ENCODE measurements around the gene NSF.
"Not testable (repeated sequence)": the region's sequence is repeated elsewhere in the genome, so short reads cannot be mapped to it uniquely, and the experiment has no call there.

NSF gene

GRCh38 chr17:46756081-46756735 lies 165.7 kb downstream of the NSF start:
- in situ Hi-C loops (cut with HindIII; ENCODE audit: low sequenced_read_pairs) = no loop called here
- no peak for TF ChIP-seq CTCF (IDR thresholded peaks at IDR 0.05; ENCODE audit: low read depth, low read length, missing control alignments)
- H3K4me3 ChIP-seq (ENCODE audit: low read depth, low read length) = no peak overlapping the region
- no peak for DNase-seq (ENCODE audit: low read depth)

GRCh38 chr17:46756861-46757260 lies 166.4 kb downstream of the NSF start:
- TF ChIP-seq CTCF (IDR thresholded peaks at IDR 0.05; ENCODE audit: low read depth, low read length, missing control alignments) = no peak
- in situ Hi-C loops (cut with HindIII; ENCODE audit: low sequenced_read_pairs) = no loop called here
- H3K4me3 ChIP-seq (ENCODE audit: low read depth, low read length) = no peak overlapping the region
- DNase-seq (ENCODE audit: low read depth) = no peak

- DNase-seq (ENCODE audit: low read depth); in situ Hi-C loops (cut with HindIII; ENCODE audit: low sequenced_read_pairs); H3K4me3 ChIP-seq (ENCODE audit: low read depth, low read length): not testable (repeated sequence)
Measured at GRCh38 chr17:46757588-46757987, 167.1 kb downstream of the NSF start.

GRCh38 chr17:46758614-46759013 lies 168.1 kb downstream of the NSF start:
- no peak for TF ChIP-seq CTCF (IDR thresholded peaks at IDR 0.05; ENCODE audit: low read depth, low read length, missing control alignments)
- DNase-seq (ENCODE audit: low read depth) = no peak
- in situ Hi-C loops (cut with HindIII; ENCODE audit: low sequenced_read_pairs) = no loop called here
- no peak overlapping the region for H3K4me3 ChIP-seq (ENCODE audit: low read depth, low read length)

GRCh38 chr17:46759141-46759540 lies 168.7 kb downstream of the NSF start:
- H3K4me3 ChIP-seq (ENCODE audit: low read depth, low read length) = no peak overlapping the region
- no peak for DNase-seq (ENCODE audit: low read depth)
- in situ Hi-C loops (cut with HindIII; ENCODE audit: low sequenced_read_pairs) = no loop called here
- no peak for TF ChIP-seq CTCF (IDR thresholded peaks at IDR 0.05; ENCODE audit: low read depth, low read length, missing control alignments)

GRCh38 chr17:46763416-46763815 lies 172.9 kb downstream of the NSF start:
- no peak overlapping the region for H3K4me3 ChIP-seq (ENCODE audit: low read depth, low read length)
- TF ChIP-seq CTCF (IDR thresholded peaks at IDR 0.05; ENCODE audit: low read depth, low read length, missing control alignments) = no peak
- no peak for DNase-seq (ENCODE audit: low read depth)
- in situ Hi-C loops (cut with HindIII; ENCODE audit: low sequenced_read_pairs) = no loop called here

- in situ Hi-C loops (cut with HindIII; ENCODE audit: low sequenced_read_pairs) = no loop called here
- no peak for DNase-seq (ENCODE audit: low read depth)
- TF ChIP-seq CTCF (IDR thresholded peaks at IDR 0.05; ENCODE audit: low read depth, low read length, missing control alignments) = no peak
Measured at GRCh38 chr17:46764000-46764708, 173.7 kb downstream of the NSF start.

More at GRCh38 chr17:46764000-46764708, 173.7 kb downstream of the NSF start:
- H3K4me3 ChIP-seq (ENCODE audit: low read depth, low read length) = no peak overlapping the region

Data from astrocyte of the cerebellum (primary cell).